ENCODE data around the gene P2RX2.
"Not testable (repeated sequence)": the region's sequence is repeated elsewhere in the genome, so short reads cannot be mapped to it uniquely, and the experiment has no call there.

P2RX2 gene

DNA sequence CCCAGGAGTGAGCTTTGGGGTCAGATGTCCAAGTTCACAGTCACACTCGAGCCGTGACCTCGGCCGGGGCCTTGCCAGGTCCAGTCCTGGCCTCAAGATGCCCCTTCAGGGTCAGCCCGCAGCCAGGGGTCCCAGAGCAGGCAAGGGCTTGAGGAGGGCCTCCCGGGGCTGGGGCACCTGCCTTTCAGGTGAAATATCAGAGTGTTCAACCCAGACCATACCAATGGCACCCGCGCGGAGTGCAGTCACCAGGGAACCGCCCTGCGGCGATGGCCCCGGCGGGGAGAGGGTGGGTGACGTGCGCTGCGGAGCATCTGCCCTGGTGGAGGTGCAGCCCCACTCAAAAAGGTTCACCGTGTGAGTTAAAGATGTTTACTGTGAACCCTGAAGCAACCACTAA, 25.1 kb upstream of the P2RX2 start:
- ChIA-PET POLR2A (no interaction called here), CTCF (no interaction called here)
- TF ChIP-seq, protein P1, sequence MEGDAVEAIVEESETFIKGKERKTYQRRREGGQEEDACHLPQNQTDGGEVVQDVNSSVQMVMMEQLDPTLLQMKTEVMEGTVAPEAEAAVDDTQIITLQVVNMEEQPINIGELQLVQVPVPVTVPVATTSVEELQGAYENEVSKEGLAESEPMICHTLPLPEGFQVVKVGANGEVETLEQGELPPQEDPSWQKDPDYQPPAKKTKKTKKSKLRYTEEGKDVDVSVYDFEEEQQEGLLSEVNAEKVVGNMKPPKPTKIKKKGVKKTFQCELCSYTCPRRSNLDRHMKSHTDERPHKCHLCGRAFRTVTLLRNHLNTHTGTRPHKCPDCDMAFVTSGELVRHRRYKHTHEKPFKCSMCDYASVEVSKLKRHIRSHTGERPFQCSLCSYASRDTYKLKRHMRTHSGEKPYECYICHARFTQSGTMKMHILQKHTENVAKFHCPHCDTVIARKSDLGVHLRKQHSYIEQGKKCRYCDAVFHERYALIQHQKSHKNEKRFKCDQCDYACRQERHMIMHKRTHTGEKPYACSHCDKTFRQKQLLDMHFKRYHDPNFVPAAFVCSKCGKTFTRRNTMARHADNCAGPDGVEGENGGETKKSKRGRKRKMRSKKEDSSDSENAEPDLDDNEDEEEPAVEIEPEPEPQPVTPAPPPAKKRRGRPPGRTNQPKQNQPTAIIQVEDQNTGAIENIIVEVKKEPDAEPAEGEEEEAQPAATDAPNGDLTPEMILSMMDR (IDR thresholded peaks at IDR 0.05; ENCODE audit: control extremely low read depth, extremely low read depth, low read depth, missing control alignments), result no peak
- no peak for DNase-seq (ENCODE audit: extremely low spot score)

GRCh38 chr12:132593938-132594358, 24.6 kb upstream of the P2RX2 start:
- ChIA-PET POLR2A (no interaction called here), CTCF (no interaction called here)
- TF ChIP-seq, protein P1 (IDR thresholded peaks at IDR 0.05; ENCODE audit: control extremely low read depth, extremely low read depth, low read depth, missing control alignments), result no peak
- DNase-seq (ENCODE audit: extremely low spot score), result peak; percentile 70

DNA sequence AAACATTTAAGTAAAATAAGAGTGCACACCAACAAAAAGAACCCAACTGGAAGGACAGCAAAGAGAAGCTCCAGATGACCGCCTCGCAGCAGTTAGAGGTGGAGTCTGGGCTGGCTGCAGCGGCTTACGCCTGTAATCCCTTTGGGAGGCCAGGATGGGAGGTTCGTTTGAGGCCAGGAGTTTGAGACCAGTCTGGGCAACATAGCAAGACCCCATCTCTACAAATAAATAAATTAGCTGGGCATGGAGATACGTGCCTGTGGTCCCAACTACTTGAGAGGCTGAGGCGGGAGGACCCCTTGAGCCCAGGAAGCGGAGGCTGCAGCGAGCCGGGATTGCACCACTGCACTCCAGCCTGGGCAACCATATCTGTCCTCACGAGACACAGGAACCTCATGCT, 23.4 kb upstream of the P2RX2 start:
- TF ChIP-seq, protein P1 (IDR thresholded peaks at IDR 0.05; ENCODE audit: control extremely low read depth, extremely low read depth, low read depth, missing control alignments), result no peak
- no peak for DNase-seq (ENCODE audit: extremely low spot score)
- ChIA-PET POLR2A (interaction anchor here (0.6 kb wide), 1 partner anchor 487 kb away, joined by 4 read pairs; no protein-coding TSS in a partner anchor), CTCF (interaction anchor here (1.0 to 2.5 kb wide), 3 partner anchors 8 to 180 kb away, joined by 3 to 10 read pairs (median 3); no protein-coding TSS in a partner anchor)

DNA sequence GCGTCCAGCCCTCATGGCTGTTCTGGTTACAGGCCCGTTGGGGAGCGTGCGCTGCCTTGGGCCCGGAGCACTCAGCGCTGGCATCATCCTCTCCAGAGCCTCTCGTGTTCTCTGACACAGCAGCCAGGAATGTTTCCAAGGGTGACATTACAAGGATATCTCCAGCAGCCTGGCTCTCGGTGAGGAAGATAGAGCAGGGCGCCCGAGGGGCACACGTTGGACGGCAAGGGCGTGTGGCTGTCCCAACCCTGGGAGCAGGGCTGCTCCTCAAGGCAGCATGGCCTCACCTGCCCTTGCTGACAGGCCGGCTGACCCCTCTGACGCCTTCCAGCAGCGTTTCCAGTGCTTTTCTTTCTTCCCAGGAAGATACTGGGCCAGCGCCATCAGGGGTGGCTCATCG, 22.6 kb upstream of the P2RX2 start:
- TF ChIP-seq, protein P1 (IDR thresholded peaks at IDR 0.05; ENCODE audit: control extremely low read depth, extremely low read depth, low read depth, missing control alignments), result no peak
- DNase-seq (ENCODE audit: extremely low spot score), result no peak
- ChIA-PET POLR2A (no interaction called here), CTCF (interaction anchor here (1.0 to 2.5 kb wide), 4 partner anchors 9 to 442 kb away, joined by 3 to 10 read pairs (median 4); no protein-coding TSS in a partner anchor)

DNA sequence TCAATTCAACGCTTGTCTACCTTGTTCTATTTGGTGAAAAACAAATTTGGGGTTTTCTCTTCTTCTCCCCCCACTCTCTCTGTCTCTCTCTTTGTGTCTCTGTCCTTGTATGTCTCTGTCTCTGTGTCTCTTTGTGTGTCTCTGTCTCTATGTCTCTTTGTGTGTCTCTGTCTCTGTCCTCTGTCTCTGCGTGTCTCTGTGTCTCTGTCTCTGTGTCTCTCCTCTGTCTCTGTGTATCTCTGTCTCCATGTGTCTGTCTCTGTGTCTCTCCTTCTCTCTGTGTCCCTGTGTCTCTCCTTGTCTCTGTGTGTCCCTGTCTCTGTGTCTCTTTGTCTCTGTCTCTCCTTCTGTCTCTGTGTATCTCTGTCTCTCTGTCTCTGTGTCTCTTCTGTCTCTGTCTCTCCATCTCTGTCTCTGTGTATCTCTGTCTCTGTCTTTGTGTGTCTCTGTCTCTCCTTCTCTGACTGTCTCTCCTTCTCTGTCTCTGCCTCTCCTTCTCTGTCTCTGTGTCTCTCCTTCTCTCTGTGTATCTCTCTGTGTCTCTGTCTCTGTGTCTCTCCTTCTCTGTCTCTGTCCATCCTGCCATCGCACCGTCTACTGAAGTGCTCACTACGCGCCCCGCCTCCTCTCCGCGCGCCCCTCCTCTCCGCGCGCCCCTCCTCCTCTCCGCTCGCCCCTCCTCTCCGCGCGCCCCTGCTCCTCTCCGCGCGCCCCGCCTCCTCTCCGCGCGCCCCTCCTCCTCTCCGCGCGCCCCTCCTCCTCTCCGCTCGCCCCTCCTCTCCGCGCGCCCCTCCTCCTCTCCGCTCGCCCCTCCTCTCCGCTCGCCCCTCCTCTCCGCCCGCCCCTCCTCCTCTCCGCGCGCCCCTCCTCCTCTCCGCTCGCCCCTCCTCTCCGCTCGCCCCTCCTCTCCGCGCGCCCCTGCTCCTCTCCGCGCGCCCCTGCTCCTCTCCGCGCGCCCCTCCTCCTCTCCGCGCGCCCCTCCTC, 21.0 kb upstream of the P2RX2 start:
- no peak for DNase-seq (ENCODE audit: extremely low spot score)

DNA sequence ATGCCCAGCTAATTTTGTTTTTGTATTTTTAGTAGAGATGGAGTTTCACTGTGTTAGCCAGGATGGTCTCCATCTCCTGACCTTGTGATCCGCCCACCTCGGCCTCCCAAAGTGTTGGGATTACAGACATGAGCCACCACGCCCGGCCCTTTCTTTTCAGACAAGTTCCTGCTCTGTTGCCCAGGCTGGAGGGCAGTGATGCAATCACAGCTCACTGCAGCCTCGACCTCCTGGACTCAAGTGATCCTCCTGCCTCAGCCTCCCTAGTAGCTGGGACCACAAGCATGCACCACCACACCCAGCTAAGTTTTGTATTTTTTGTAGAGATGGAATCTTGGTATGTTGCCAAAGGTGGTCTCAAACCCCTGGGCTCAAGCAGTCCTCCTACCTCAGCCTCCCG, 19.1 kb upstream of the P2RX2 start:
- CTCF ChIA-PET, result interaction anchor here (1.0 to 1.4 kb wide), 5 partner anchors 10 to 33 kb away, joined by 3 to 10 read pairs (median 4); partner anchors contain the start of gene LRCOL1
- DNase-seq (ENCODE audit: extremely low spot score), result not testable (repeated sequence)

More for the DNA sequence above, 21.0 kb upstream of the P2RX2 start:
- TF ChIP-seq, protein P1 (IDR thresholded peaks at IDR 0.05; ENCODE audit: control extremely low read depth, extremely low read depth, low read depth, missing control alignments), result no peak
- CTCF ChIA-PET, result no interaction called here
- POLR2A ChIA-PET, result no interaction called here

More for the DNA sequence above, 19.1 kb upstream of the P2RX2 start:
- POLR2A ChIA-PET, result not testable (repeated sequence)

Data from GM10248 (cell line).